HCEC 1CT (cell line): ENCODE data around the gene RNPC3.

Source experiments
- DNase-seq: peaks from one replicate; pipeline ENCODE4 v3.0.0-alpha.2; 2017

RNPC3 gene, protein sequence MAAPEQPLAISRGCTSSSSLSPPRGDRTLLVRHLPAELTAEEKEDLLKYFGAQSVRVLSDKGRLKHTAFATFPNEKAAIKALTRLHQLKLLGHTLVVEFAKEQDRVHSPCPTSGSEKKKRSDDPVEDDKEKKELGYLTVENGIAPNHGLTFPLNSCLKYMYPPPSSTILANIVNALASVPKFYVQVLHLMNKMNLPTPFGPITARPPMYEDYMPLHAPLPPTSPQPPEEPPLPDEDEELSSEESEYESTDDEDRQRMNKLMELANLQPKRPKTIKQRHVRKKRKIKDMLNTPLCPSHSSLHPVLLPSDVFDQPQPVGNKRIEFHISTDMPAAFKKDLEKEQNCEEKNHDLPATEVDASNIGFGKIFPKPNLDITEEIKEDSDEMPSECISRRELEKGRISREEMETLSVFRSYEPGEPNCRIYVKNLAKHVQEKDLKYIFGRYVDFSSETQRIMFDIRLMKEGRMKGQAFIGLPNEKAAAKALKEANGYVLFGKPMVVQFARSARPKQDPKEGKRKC

DNA sequence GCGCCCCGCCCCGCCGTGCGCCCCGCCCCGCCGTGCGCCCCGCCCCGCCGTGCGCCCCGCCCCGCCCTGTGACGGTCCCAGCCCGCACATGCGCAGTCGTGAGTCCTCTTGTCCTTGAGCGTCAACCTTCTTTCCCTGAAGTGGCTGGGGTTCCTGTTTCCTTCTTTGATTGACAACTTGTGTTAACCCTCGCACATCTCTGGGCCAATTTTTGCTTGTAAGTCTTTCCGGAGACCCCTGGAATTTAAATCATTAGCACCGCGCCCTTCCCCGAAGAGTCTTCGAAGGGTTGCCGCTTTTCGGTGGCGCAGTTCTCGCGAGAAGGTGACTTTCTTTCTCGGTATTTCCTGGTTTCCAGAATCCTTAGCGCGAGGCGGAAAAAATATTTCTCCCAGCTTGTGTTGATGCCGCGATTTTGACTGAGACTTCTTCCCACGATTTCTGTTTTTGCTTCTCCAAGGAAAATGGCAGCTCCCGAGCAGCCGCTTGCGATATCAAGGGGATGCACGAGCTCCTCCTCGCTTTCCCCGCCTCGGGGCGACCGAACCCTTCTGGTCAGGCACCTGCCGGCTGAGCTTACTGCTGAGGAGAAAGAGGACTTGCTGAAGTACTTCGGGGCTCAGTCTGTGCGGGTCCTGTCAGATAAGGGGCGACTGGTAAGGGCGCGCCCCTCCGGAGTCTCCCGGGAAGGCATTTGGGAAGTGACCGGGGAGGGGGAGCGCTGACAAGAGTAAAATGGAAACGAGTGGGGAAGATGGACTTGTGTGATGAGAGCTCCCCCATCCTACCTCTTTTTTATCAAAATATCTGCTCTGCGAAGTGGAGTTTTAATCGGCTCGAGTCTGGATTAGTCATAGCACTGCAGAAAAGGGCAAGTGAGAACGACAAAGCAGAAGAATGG lies at the start of gene RNPC3:
Gene RNPC3 (plus strand): TSS at position 93 of the 901 bp plus-strand sequence. CDS start 372 bp downstream, at position 465.
- DNase-seq, result peak; percentile 88

- no peak for DNase-seq
Observed at GRCh38 chr1:103477101-103477500, 48.4 kb upstream of the RNPC3 start.

- peak; percentile 58 for DNase-seq
Observed at GRCh38 chr1:103489935-103490334, 35.6 kb upstream of the RNPC3 start.

- DNase-seq, result peak; percentile 43
Observed at GRCh38 chr1:103492003-103492625, 33.4 kb upstream of the RNPC3 start.

GRCh38 chr1:103496014-103496635 lies 29.4 kb upstream of the RNPC3 start:
- DNase-seq, result peak; percentile 78

- no peak for DNase-seq
Observed at GRCh38 chr1:103497404-103497803, 28.1 kb upstream of the RNPC3 start.

DNA sequence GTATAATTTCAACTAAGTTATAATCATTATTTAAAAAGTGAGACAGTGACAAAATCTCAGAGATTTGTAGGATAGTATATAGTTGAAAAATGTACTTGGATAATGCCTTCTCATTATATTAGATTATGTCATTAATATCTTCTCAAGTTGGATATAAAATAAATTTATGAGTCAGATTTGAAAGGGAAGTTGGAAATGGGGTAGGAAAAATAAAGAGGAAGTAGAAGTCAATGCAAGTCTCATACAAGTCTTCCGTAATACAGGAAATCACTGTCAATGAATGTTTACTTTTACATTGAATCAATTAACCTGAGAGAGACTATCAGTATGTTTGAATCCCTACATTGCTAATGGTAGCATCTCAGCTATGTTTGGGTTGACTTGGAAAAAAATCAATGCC lies 16.2 kb upstream of the RNPC3 start:
- DNase-seq, result no peak

GRCh38 chr1:103513711-103514110 lies 11.8 kb upstream of the RNPC3 start:
- DNase-seq, result peak; percentile 42

GRCh38 chr1:103514920-103515503 lies 10.5 kb upstream of the RNPC3 start:
- peak; percentile 62 for DNase-seq

- no peak for DNase-seq
Observed at GRCh38 chr1:103516283-103516682, 9.2 kb upstream of the RNPC3 start.

DNA sequence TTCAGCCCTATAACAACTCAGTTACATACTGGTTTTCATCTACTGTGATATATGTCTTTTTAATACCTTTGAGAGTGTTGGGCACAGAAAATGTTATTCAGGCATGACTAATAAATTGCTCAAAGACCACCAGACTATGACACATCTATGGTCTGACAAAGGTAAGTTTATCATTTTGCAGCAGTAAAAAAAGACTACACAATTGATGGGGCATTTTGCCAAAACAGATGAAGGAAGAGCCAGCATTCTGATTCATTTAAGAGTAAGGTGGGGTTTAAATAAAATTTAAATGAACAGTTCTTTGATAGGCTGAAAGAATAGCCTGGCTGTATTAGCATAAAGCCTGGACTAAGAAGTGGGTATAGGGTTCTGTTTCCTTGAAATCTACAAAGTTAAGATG lies 8.8 kb upstream of the RNPC3 start:
- peak; percentile 27 for DNase-seq

DNA sequence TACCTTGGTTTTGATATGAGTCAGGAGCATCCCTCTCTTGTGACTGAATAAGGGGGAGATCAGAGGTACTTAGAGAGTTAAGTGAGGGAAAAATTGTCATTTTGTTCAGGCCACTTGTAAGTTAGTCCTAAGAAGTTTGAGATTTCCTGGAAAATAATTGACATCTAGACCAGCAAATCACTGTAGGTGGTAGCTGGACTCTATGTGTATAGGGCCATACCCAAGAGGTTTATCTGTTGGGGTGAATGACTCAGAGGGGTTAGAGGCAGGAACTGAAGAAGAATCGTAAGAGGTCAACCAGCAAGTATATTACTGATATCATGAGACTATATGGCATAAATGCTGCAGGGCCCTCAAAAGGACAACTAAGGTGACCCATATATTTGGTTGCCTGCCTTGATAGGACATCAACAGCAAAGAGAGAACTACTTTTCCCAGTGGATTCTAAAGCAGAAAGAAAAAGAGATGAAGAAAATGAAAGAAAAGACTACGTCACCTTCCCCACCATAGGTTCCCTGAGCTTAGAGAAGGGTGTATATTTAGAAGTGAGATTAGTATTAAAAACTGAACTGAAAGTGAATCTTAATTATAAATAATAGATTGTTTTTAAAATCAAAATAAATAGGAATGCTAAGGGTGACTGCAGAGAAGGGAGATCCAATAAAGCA lies 8.0 kb upstream of the RNPC3 start:
- DNase-seq, result peak; percentile 45

GRCh38 chr1:103520822-103521221 lies 4.7 kb upstream of the RNPC3 start:
- DNase-seq, result no peak

GRCh38 chr1:103523346-103523745 lies 2.2 kb upstream of the RNPC3 start:
- DNase-seq, result no peak

GRCh38 chr1:103525114-103525606 lies 339 bp upstream of the RNPC3 start:
- peak; percentile 67 for DNase-seq

GRCh38 chr1:103527331-103527730 lies 1.8 kb downstream of the RNPC3 start:
- no peak for DNase-seq

DNA sequence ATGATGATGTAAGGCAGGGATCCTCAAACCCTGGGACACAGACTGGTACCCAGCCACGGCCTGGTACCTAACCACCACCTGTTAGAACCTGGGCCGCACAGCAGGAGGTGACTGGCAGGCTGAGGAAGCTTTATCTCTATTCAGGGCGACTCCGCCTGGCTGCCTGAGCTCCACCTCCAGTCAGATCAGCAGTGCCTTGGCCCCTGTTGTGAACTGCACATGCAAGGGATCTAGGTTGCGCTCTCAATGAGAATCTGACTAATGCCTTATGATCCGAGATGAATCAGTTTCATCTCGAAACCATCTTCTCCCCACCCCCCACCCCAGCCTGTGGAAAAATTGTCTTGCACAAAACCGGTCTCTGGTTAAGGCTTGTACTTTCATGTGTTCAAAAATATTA lies 4.2 kb downstream of the RNPC3 start:
- peak; percentile 71 for DNase-seq

DNA sequence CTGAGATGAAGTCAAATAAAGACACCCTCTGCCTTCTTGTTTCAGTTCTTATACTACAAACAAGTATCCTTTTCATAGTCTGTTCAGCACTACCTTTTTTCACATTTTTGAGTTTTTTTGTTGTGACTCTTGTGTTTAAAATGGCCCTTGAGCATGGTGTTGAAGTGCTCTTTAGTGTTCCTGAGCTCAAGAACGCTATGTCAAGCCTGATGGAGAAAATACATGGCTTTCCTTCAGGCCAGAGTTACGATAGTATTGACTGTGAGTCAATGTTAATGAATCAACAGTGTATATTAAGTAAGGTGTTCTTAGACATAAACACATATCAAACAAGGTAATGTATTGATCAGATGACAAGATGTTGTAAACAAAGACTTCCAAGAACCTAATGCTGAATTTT lies 12.7 kb downstream of the RNPC3 start:
- DNase-seq, result no peak

GRCh38 chr1:103541431-103541830 lies 15.9 kb downstream of the RNPC3 start:
- DNase-seq, result no peak

DNA sequence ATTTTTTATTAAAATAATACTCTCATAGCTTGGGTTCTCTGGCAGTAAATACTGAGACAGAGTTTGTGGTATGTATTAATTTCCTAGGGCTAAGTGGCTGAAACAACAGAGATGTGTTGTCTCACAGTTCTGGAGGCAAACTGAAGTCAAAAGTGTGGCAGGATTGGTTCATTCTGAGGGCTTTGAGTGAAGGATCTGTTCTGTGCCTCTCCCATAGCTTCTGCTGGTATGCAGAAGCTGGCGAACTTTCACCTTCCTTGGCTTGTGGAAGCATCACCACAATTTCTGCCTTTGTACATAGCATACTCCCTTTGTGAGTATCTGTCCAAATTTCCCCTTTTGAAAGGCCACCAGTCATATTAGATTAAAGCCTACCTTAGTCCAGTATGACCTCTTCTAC lies 21.0 kb downstream of the RNPC3 start:
- no peak for DNase-seq

DNA sequence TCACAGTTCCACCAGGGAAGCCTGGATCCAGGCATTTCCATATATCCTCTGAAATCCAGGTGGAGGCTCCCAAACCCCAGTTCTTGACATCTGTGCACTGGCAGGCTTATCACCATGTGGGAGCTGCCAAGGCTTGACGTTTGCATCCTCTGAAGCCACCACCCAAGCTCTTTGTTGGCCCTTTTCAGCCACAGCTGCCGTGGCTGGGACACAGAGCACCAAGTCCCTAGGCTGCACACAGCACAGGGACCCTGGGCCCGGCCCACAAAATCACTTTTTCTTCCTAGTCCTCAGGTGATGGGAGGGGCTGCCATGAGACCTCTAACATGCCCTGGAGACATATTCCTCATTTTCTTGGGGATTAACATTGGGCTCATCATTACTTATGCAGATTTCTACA lies 22.3 kb downstream of the RNPC3 start:
- DNase-seq, result no peak

DNA sequence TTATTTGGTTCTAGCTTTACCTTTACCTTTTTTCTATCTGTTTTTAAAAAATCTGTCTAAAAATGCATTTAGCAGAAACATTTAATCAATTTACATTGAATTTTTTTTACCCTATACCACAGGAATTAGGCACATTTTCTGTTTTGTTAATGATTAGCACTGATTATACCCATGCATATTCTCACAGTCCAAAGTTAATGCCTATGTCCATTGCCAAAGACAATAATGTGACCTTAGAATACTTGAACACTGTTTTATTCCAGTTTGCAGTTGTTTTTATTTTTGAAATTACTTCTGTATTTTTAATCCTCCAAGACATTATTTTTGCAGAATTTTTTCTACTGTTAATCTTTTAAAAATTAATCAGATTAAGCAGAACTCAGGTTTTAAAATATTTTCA lies 34.9 kb downstream of the RNPC3 start:
- DNase-seq, result no peak
